ENCODE data around the gene TMEM123.

Gene TMEM123

DNA sequence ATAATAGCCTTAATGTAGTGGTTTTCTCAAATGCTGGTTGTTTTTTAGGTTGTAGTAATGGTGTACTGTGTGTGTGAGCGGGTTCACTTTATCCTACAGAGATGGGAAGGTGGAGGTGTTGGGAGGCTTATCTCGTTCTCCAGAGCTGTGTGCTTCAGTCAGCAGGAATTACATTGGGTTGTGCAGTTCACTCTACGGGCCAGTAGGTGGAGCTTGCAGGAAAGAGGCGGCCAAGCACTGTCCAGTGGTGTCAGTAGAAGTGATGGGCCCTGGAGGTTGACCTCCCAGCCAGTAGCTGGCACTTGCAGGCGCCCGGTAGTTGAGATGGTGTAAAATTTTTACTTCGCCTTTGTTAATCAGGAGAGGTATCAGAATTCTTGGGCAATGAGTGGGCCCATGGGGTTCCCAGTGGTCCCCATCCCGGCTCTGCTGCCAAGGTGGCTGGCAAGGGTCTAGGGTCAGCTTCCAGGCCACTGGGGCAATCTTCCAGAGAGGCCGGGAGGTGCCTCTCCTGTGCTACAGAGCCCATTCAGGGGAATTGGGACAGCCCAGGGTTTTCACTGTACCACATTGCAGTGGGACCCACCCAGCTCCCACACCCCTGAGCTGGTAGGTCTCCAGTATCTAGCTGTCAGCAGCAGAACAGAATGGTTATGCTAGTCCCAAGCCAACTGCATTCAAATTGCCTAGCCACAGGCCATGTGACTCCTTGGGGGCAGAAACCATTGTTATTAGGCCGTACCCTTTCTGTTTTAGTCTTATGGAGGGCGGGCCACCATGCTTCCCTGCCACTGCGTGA, 61.7 kb downstream of the TMEM123 start:
- Histone ChIP-seq H3K4me1 (ENCODE audit: control insufficient read depth in 5 of 5, insufficient read depth in 5 of 5, low read length in 5 of 5) (no peaks in the 10 kb centered on the region), H3K9me3 (ENCODE audit: control insufficient read depth in 5 of 5, low read length in 5 of 5) (no peaks in the 10 kb centered on the region), H3K27me3 (ENCODE audit: control insufficient read depth in 5 of 5, insufficient read depth in 4 of 5, low read length in 5 of 5) (no peaks in the 10 kb centered on the region), H3K4me3 (ENCODE audit: low read depth in 1 of 5, low read length in 5 of 5) (no peak overlapping the region), H3K9ac (ENCODE audit: low read length in 5 of 5) (no peak overlapping the region), H3K36me3 (ENCODE audit: control insufficient read depth in 5 of 5, insufficient read depth in 5 of 5, low read length in 5 of 5) (peaks cover 27 to 70% (median 50%) of the 10 kb centered on the region in 5 donors), H3K27ac (ENCODE audit: low read depth, low read length) (no peak overlapping the region)

DNA sequence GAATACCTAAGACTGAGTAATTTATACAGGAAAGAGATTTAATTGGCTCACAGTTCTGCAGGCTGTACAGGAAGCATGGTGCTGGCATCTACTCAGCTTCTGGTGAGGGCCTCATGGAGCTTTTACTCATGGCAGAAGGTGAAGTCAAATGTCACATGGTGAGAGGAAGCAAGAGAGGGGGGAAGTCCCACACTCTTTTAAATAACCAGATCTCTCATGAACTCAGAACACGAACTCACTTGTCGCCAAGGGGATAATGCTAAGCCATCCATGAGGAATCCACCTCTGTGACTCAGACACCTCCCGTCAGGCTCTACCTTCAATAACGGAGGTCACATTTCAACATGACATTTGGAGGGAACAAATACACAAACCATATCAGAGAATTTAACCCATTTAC, 63.3 kb downstream of the TMEM123 start:
- Histone ChIP-seq H3K27ac (ENCODE audit: low read depth, low read length) (no peak overlapping the region), H3K27me3 (ENCODE audit: control insufficient read depth in 5 of 5, insufficient read depth in 4 of 5, low read length in 5 of 5) (no peaks in the 10 kb centered on the region), H3K4me1 (ENCODE audit: control insufficient read depth in 5 of 5, insufficient read depth in 5 of 5, low read length in 5 of 5) (no peaks in the 10 kb centered on the region), H3K36me3 (ENCODE audit: control insufficient read depth in 5 of 5, insufficient read depth in 5 of 5, low read length in 5 of 5) (peaks cover 26 to 67% (median 50%) of the 10 kb centered on the region in 5 donors), H3K9ac (ENCODE audit: low read length in 5 of 5) (no peak overlapping the region), H3K4me3 (ENCODE audit: low read depth in 1 of 5, low read length in 5 of 5) (no peak overlapping the region), H3K9me3 (ENCODE audit: control insufficient read depth in 5 of 5, low read length in 5 of 5) (no peaks in the 10 kb centered on the region)

DNA sequence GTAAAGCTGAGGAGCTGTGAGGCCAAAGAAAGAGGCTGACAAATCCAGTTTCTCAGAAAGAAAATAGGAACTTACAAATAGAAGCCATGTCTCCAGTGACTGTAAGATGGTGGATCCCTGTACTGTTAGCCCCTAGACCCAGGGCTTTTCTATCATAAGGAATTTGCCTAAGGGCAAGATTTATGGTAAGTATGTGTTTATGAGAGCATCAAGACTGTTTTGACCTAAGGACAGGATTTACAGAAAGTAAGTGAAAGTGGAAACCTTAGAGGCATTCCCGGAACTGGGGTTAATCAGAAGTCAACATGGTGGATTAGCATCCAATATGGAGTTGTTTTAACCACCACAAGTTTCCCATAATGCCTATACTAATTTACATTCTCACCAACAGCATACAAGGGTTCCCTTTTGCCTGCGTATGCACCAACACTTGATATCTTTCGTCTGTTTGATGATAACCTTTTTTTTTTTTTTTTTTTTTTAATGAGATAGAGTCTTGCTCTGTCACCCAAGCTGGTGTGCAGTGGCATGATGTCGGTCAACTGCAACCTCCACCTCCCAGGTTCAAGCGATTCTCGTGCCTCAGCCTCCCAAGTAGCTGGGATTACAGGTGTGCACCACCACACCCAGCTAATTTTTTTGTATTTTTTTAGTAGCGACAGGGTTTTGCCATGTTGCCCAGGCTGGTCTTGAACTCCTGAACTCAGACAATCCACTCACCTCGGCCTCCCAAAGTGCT, 65.4 kb downstream of the TMEM123 start:
- H3K9me3 ChIP-seq (ENCODE audit: control insufficient read depth in 5 of 5, low read length in 5 of 5) = no peaks in the 10 kb centered on the region
- H3K27me3 ChIP-seq (ENCODE audit: control insufficient read depth in 5 of 5, insufficient read depth in 4 of 5, low read length in 5 of 5) = no peaks in the 10 kb centered on the region
- peaks cover 0 to 6% (median 3%) of the 10 kb centered on the region in 5 donors for H3K4me1 ChIP-seq (ENCODE audit: control insufficient read depth in 5 of 5, insufficient read depth in 5 of 5, low read length in 5 of 5)
- H3K4me3 ChIP-seq (ENCODE audit: low read depth in 1 of 5, low read length in 5 of 5) = no peak overlapping the region
- no peak overlapping the region for H3K9ac ChIP-seq (ENCODE audit: low read length in 5 of 5)
- H3K27ac ChIP-seq (ENCODE audit: low read depth, low read length) = no peak overlapping the region
- peaks cover 33 to 49% (median 35%) of the 10 kb centered on the region in 5 donors for H3K36me3 ChIP-seq (ENCODE audit: control insufficient read depth in 5 of 5, insufficient read depth in 5 of 5, low read length in 5 of 5)

DNA sequence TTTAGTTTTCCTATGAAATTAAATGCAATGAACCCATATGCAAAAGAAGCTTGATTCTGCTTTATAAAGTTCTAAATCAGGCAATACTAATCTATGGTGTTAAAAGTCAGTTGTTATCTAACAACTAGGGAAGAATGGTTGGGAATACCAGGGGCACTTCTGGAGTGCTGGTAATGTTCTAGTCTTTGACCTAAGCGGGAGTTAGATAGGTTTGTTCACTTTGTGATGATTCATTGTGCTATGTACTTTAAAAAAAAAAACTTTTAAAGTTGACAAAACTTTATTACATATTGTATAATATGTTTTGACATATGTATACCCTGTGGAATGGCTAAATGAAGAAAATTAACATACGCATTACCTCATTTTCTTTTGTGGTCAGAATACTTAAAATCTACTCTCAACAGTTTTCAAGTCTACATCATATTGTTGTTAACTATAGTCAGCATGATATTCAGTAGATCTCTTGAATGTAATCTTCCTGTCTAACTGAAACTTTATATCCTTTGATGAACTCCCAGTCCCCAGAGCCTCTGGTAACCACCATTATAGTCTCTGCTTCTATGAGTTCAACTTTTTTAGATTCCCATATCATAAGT, 66.3 kb downstream of the TMEM123 start:
- H3K27ac ChIP-seq (ENCODE audit: low read depth, low read length) = no peak overlapping the region
- H3K9me3 ChIP-seq (ENCODE audit: control insufficient read depth in 5 of 5, low read length in 5 of 5) = no peaks in the 10 kb centered on the region
- H3K9ac ChIP-seq (ENCODE audit: low read length in 5 of 5) = no peak overlapping the region
- H3K4me3 ChIP-seq (ENCODE audit: low read depth in 1 of 5, low read length in 5 of 5) = no peak overlapping the region
- H3K27me3 ChIP-seq (ENCODE audit: control insufficient read depth in 5 of 5, insufficient read depth in 4 of 5, low read length in 5 of 5) = no peaks in the 10 kb centered on the region
- peaks cover 0 to 6% (median 3%) of the 10 kb centered on the region in 5 donors for H3K4me1 ChIP-seq (ENCODE audit: control insufficient read depth in 5 of 5, insufficient read depth in 5 of 5, low read length in 5 of 5)
- H3K36me3 ChIP-seq (ENCODE audit: control insufficient read depth in 5 of 5, insufficient read depth in 5 of 5, low read length in 5 of 5) = peaks cover 32 to 46% (median 41%) of the 10 kb centered on the region in 5 donors

DNA sequence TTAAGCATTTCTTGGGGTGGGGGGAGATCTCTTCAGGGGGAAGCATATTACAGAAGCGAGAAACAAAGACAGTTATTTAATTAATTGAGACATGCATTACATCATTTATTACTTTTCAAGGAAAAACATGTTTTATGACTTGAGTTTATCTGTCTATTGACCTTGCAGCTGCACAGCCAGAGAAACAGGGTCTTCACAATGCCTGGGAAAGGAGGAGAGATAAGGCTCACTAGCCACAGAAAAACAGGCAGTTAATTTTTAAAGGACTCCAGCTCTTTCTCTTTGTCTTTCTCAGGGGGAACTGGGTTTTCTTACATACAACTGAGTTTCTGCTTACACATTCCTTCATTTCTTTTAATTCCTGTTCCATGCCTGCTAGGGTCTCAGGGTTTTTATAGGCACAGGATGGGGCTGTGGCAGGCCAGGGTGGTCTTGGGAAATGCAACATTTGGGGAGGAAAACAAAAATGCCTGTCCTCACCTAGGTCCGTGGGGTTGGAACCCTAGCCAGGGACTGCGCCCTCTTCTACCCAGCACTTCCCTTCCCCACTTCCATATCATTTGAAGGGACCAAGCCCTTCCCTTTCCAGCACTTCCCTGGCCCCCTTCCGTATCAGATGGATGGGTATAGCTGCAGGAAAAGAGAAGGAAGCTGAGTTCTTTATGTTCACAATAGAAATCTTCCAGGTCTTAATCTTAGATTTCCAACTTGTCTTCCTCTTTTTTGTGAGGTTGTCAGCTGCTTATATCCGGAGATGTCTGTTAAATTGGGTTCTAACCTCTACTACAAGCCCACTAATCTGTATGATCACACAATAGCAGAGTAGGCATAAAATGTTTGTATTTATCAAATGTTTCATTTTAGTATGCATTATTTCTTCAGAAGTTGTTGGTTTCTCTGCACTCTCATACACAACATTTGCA, 67.2 kb downstream of the TMEM123 start:
- no peak overlapping the region for H3K4me3 ChIP-seq (ENCODE audit: low read depth in 1 of 5, low read length in 5 of 5)
- H3K27ac ChIP-seq (ENCODE audit: low read depth, low read length) = no peak overlapping the region
- H3K9ac ChIP-seq (ENCODE audit: low read length in 5 of 5) = no peak overlapping the region
- H3K36me3 ChIP-seq (ENCODE audit: control insufficient read depth in 5 of 5, insufficient read depth in 5 of 5, low read length in 5 of 5) = peaks cover 32 to 50% (median 42%) of the 10 kb centered on the region in 5 donors
- H3K27me3 ChIP-seq (ENCODE audit: control insufficient read depth in 5 of 5, insufficient read depth in 4 of 5, low read length in 5 of 5) = no peaks in the 10 kb centered on the region
- H3K4me1 ChIP-seq (ENCODE audit: control insufficient read depth in 5 of 5, insufficient read depth in 5 of 5, low read length in 5 of 5) = peaks cover 0 to 6% (median 3%) of the 10 kb centered on the region in 5 donors
- no peaks in the 10 kb centered on the region for H3K9me3 ChIP-seq (ENCODE audit: control insufficient read depth in 5 of 5, low read length in 5 of 5)

DNA sequence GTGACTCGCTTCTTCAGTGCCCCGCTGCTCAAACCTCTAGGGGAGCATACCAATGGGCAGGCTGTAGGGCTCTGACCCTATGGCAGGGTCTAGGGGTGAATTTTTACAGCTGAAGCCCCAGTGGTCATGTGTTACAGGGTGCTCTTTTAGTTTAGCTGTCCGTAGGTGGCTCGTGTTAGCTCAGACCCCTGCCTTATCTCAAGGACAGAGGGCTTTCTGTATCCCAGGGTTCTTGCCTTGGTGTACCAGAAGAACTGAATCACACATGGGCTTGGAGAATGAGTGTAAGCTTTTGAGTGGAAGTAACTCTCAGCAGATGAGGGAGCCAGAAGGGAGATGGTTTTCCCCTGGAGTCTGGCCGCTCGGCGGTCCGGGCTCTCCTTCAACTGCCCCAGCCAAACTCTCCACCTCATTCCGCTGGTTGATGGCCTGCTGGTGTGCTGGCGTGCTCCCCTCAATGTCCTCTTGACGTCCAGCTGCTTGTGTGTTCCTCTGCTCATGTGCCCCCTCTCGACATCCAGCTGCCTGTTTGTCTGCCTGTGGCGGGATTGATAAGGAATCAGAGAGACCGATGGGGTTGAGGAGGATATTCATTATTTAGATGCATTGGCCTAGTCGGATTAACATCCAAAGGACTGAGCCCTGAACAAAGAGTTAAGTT, 68.0 kb downstream of the TMEM123 start:
- Histone ChIP-seq H3K9me3 (ENCODE audit: control insufficient read depth in 5 of 5, low read length in 5 of 5) (no peaks in the 10 kb centered on the region), H3K36me3 (ENCODE audit: control insufficient read depth in 5 of 5, insufficient read depth in 5 of 5, low read length in 5 of 5) (peaks cover 39 to 58% (median 50%) of the 10 kb centered on the region in 5 donors), H3K4me3 (ENCODE audit: low read depth in 1 of 5, low read length in 5 of 5) (no peak overlapping the region), H3K9ac (ENCODE audit: low read length in 5 of 5) (no peak overlapping the region), H3K4me1 (ENCODE audit: control insufficient read depth in 5 of 5, insufficient read depth in 5 of 5, low read length in 5 of 5) (peaks cover 0 to 6% (median 3%) of the 10 kb centered on the region in 5 donors), H3K27ac (ENCODE audit: low read depth, low read length) (no peak overlapping the region), H3K27me3 (ENCODE audit: control insufficient read depth in 5 of 5, insufficient read depth in 4 of 5, low read length in 5 of 5) (no peaks in the 10 kb centered on the region)

DNA sequence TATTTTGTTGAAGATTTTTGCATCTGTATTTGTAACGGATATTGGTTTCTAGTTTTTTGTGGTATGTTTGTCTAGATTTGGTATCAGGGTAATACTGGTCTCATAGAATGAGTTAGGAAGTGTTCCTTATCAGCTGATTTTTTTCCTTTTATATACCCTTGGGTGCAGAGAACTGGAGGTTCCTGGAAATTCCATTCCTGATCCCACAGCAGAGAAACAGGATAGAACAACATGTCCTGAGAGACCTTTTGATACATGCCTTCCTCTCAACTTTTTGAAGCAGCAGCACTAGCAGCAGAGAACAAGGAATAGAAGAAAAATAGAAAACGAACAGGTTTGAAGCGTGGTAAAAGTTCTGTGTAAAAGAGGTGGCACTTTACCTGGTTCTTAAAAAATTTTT, 68.7 kb downstream of the TMEM123 start:
- Histone ChIP-seq H3K9me3 (ENCODE audit: control insufficient read depth in 5 of 5, low read length in 5 of 5) (no peaks in the 10 kb centered on the region), H3K4me1 (ENCODE audit: control insufficient read depth in 5 of 5, insufficient read depth in 5 of 5, low read length in 5 of 5) (peaks cover 0 to 6% (median 3%) of the 10 kb centered on the region in 5 donors), H3K27me3 (ENCODE audit: control insufficient read depth in 5 of 5, insufficient read depth in 4 of 5, low read length in 5 of 5) (no peaks in the 10 kb centered on the region), H3K9ac (ENCODE audit: low read length in 5 of 5) (no peak overlapping the region), H3K27ac (ENCODE audit: low read depth, low read length) (no peak overlapping the region), H3K36me3 (ENCODE audit: control insufficient read depth in 5 of 5, insufficient read depth in 5 of 5, low read length in 5 of 5) (peaks cover 39 to 58% (median 53%) of the 10 kb centered on the region in 5 donors), H3K4me3 (ENCODE audit: low read depth in 1 of 5, low read length in 5 of 5) (no peak overlapping the region)

DNA sequence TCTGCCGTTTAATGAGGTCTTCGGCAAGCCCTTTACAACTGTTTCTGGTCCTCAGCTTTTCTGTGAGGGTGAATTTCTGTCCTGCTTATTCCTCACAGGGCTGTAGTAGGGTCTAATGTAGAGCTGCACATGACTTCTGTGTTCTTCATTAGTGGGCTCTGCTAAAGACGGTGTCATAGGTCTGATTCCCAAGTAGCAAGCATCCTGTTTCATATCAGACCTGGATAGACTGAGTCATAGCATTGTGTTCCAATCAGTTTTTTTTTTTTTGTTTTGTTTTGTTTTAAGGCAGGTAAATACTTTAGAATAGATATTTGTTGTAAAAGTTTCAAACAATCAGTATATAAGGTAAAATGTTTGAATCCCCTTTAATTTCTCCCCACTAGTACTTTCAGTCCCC, 70.2 kb downstream of the TMEM123 start:
- H3K9ac ChIP-seq (ENCODE audit: low read length in 5 of 5) = no peak overlapping the region
- no peak overlapping the region for H3K4me3 ChIP-seq (ENCODE audit: low read depth in 1 of 5, low read length in 5 of 5)
- peaks cover 33 to 65% (median 61%) of the 10 kb centered on the region in 5 donors for H3K36me3 ChIP-seq (ENCODE audit: control insufficient read depth in 5 of 5, insufficient read depth in 5 of 5, low read length in 5 of 5)
- H3K4me1 ChIP-seq (ENCODE audit: control insufficient read depth in 5 of 5, insufficient read depth in 5 of 5, low read length in 5 of 5) = peaks cover 0 to 6% (median 3%) of the 10 kb centered on the region in 5 donors
- H3K9me3 ChIP-seq (ENCODE audit: control insufficient read depth in 5 of 5, low read length in 5 of 5) = no peaks in the 10 kb centered on the region
- H3K27me3 ChIP-seq (ENCODE audit: control insufficient read depth in 5 of 5, insufficient read depth in 4 of 5, low read length in 5 of 5) = no peaks in the 10 kb centered on the region
- H3K27ac ChIP-seq (ENCODE audit: low read depth, low read length) = no peak overlapping the region

DNA sequence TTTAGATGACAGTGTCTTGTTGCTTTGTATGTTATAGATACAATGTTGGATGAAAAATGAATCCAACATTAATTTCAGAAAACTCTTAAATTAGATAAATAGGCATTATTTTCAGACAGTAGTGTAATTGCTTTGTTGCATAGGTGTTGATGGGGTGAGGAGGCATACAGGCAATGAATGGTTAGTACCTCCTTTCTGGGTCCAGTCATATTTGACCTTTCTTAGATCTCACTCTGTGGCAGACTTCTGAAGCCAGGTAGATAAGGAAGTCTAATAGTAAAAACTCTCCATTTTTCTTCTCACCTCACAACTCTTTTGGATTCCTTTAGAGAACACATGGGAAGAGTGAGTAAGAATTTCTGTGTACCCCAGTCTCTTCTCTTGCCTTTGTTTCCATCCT, 73.7 kb downstream of the TMEM123 start:
- H3K9ac ChIP-seq (ENCODE audit: low read length in 5 of 5) = no peak overlapping the region
- no peak overlapping the region for H3K27ac ChIP-seq (ENCODE audit: low read depth, low read length)
- peaks cover 28 to 55% (median 48%) of the 10 kb centered on the region in 5 donors for H3K36me3 ChIP-seq (ENCODE audit: control insufficient read depth in 5 of 5, insufficient read depth in 5 of 5, low read length in 5 of 5)
- no peaks in the 10 kb centered on the region for H3K27me3 ChIP-seq (ENCODE audit: control insufficient read depth in 5 of 5, insufficient read depth in 4 of 5, low read length in 5 of 5)
- peaks cover 0 to 11% (median 8%) of the 10 kb centered on the region in 5 donors for H3K4me1 ChIP-seq (ENCODE audit: control insufficient read depth in 5 of 5, insufficient read depth in 5 of 5, low read length in 5 of 5)
- no peak overlapping the region for H3K4me3 ChIP-seq (ENCODE audit: low read depth in 1 of 5, low read length in 5 of 5)
- H3K9me3 ChIP-seq (ENCODE audit: control insufficient read depth in 5 of 5, low read length in 5 of 5) = no peaks in the 10 kb centered on the region

All from subcutaneous abdominal adipose tissue (tissue), 5 donors.